ENCODE data around the gene EPM2A.

The EPM2A gene

DNA sequence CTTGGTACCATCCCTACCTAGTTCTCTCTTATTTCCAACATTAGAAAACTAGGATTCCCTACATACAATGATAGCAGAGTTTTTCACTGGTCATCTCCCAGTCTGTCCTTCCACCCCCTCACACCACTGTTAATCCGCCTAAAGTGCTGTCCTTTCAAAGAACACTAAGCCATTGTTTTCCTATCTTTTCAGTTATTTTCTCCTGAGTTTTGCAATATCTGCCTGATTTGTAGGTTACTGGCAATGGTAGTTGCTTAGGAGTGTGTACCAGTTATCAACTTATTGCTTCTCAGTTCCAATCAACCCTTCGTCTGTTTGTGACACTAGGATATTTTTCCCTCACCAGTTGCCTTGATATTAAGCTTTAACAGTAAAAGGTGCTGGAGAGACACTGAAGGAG is 135.0 kb downstream of the EPM2A start:
- no peak overlapping the region for H3K27ac ChIP-seq
- no peak overlapping the region for H3K4me3 ChIP-seq
- no peaks in the 10 kb centered on the region for H3K36me3 ChIP-seq
- no peak for TF ChIP-seq Cebpa-rat (IDR thresholded peaks at IDR 0.05)
- H3K9ac ChIP-seq: no peak overlapping the region
- no peaks in the 10 kb centered on the region for H3K27me3 ChIP-seq
- no peak overlapping the region for H3K4me2 ChIP-seq
- no peaks in the 10 kb centered on the region for H3K9me3 ChIP-seq (replicated peaks in 1 of 11)
- H4K20me1 ChIP-seq: no peaks in the 10 kb centered on the region
- no peaks in the 10 kb centered on the region for H3K4me1 ChIP-seq

DNA sequence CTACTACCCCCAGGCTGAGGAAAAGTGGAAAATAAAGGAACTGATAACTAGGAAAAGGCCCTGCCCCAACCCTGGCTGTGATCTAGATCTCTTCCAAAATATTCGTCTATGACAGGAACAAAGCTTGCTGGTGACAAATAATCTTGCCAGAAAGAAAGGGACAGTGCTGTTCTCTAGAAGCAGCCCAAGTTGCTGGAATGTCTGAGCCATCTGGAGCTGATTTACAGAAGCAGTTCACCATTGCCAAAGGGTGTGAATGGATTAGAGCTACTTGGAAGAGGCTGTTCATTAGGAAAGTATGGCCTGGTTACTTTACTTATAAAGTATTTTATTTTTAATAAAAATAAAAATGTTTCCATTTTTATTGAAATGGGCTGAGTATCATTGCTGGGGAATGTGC is 146.3 kb downstream of the EPM2A start:
- Histone ChIP-seq H3K27me3 (no peaks in the 10 kb centered on the region), H3K9me3 (replicated peaks in 1 of 11) (no peaks in the 10 kb centered on the region), H3K36me3 (no peaks in the 10 kb centered on the region), H3K4me1 (no peaks in the 10 kb centered on the region), H3K27ac (no peak overlapping the region), H3K9ac (no peak overlapping the region), H3K4me2 (no peak overlapping the region), H4K20me1 (no peaks in the 10 kb centered on the region), H3K4me3 (no peak overlapping the region)
- TF ChIP-seq Cebpa-rat (IDR thresholded peaks at IDR 0.05): no peak

DNA sequence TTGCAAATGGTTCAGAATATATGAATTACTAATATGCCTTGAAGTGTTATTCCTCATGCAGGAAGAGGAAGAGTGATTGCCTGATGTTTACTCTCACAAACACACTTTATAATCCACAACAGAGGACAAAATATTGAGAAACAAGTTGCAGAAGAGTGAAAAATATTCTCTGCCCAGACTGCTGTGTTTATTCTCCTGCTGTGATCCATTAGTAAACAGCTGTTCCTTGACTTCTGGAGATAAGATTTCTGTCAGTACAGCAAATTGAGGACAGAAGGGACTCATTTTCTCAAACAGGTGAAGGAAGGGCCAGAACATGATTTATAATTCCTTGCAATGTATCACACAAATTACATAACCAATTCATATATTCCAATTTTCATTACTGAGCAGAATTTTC is 148.0 kb downstream of the EPM2A start:
- Histone ChIP-seq H3K4me1 (no peaks in the 10 kb centered on the region), H3K4me3 (no peak overlapping the region), H3K36me3 (no peaks in the 10 kb centered on the region), H3K4me2 (no peak overlapping the region), H4K20me1 (no peaks in the 10 kb centered on the region), H3K27me3 (no peaks in the 10 kb centered on the region), H3K9ac (no peak overlapping the region), H3K27ac (no peak overlapping the region), H3K9me3 (replicated peaks in 1 of 11) (no peaks in the 10 kb centered on the region)
- no peak for TF ChIP-seq Cebpa-rat (IDR thresholded peaks at IDR 0.05)

DNA sequence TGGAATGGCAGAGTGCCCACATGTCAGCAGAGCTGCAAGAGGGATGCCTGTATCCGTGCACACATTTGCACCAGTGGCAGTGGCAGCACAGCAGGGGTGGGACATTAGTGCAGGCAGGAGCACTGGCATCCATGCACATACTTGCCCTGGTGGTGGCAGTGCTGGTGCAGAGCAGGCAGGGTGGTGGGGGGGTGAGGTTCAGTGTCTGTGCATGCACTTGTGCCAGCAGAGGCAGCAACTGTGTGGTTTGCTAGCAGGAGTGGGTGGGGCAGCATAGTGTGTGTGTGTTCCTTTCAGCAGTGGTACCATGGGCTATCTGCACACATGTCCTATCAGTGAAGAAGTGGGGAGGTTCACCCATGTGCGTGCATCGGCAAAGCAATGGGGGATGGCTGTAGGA is 151.6 kb downstream of the EPM2A start:
- no peak overlapping the region for H3K27ac ChIP-seq
- no peaks in the 10 kb centered on the region for H4K20me1 ChIP-seq
- no peak overlapping the region for H3K4me2 ChIP-seq
- no peaks in the 10 kb centered on the region for H3K27me3 ChIP-seq
- H3K4me3 ChIP-seq: no peak overlapping the region
- H3K9me3 ChIP-seq (replicated peaks in 1 of 11): no peaks in the 10 kb centered on the region
- H3K36me3 ChIP-seq: no peaks in the 10 kb centered on the region
- no peaks in the 10 kb centered on the region for H3K4me1 ChIP-seq
- no peak for TF ChIP-seq Cebpa-rat (IDR thresholded peaks at IDR 0.05)
- H3K9ac ChIP-seq: no peak overlapping the region
